Vagina (tissue), 2 donors: ENCODE data around the gene POM121L2. TPM values are rescaled to one million over a fixed set of nuclear protein-coding genes. Genes with fewer than 3 reads are reported as not detected.

ENCODE experiments used
- DNase-seq, 2 donors: peaks; one replicate each; pipeline ENCODE4 v3.0.0-alpha.2; 2017; ENCODE audit errors: extremely low spot score in 2 of 2
- H3K27ac ChIP-seq: fragments of 200-600 bp; sonication (generic); one replicate; pipeline ENCODE4 v1.5.1; 2019
- H3K27me3 ChIP-seq: fragments of 200-600 bp; sonication (generic); one replicate; pipeline ENCODE4 v1.5.1; 2019
- H3K36me3 ChIP-seq, 2 donors: fragments of 200-600 bp; sonication (generic); one replicate each; pipeline ENCODE4 v1.5.1; 2017 to 2019
- H3K4me1 ChIP-seq: fragments of 200-600 bp; sonication (generic); one replicate; pipeline ENCODE4 v1.5.1; 2019
- H3K4me3 ChIP-seq, 2 donors: fragments of 200-600 bp; sonication (generic); 1 replicate in 1 of 2; 2 replicates in 1 of 2; pipeline ENCODE4 v1.5.1; 2016 to 2019
- H3K9me3 ChIP-seq: fragments of 200-600 bp; sonication (generic); one replicate; pipeline ENCODE4 v1.5.1; 2019
- CTCF ChIP-seq, 3 experiments: fragments of 450-650 bp in 2 of 3; fragments of 200-600 bp in 1 of 3; sonication (generic) in 1 of 3; IDR thresholded peaks; one replicate each; pipeline ENCODE4 v1.5.1; 2017 to 2019; ENCODE audit warnings: antibody characterized with exemption in 3 of 3, mild to moderate bottlenecking in 2 of 3, moderate library complexity in 2 of 3
- POLR2A ChIP-seq, 2 donors: fragments of 450-650 bp; IDR thresholded peaks; one replicate each; pipeline ENCODE4 v1.6.1; 2017; ENCODE audit warnings: antibody characterized with exemption in 2 of 2, mild to moderate bottlenecking in 2 of 2, moderate library complexity in 2 of 2
- POLR2AphosphoS5 ChIP-seq, 2 donors: sonication (generic); formaldehyde crosslinking; IDR thresholded peaks; one replicate each; pipeline ENCODE4 v1.9.0; 2017; ENCODE audit warnings: antibody characterized with exemption in 2 of 2, mild to moderate bottlenecking in 2 of 2, low read depth in 1 of 2; ENCODE audit not compliant: insufficient read depth in 1 of 2
- intact Hi-C: fragments of 100-400 bp; cut with DNase I; formaldehyde crosslinking; loops from one replicate; pipeline ENCODE4 v1.15.1; 2023
- total RNA-seq: library from RNA; depleted of rRNA; stranded (reverse); fragments of >200 nt; gene quantifications from one replicate; pipeline ENCODE4 v1.2.3, GENCODE V29; 2016

POM121L2 gene
- total RNA-seq, 1 donor from 2014 or later = not detected

DNA sequence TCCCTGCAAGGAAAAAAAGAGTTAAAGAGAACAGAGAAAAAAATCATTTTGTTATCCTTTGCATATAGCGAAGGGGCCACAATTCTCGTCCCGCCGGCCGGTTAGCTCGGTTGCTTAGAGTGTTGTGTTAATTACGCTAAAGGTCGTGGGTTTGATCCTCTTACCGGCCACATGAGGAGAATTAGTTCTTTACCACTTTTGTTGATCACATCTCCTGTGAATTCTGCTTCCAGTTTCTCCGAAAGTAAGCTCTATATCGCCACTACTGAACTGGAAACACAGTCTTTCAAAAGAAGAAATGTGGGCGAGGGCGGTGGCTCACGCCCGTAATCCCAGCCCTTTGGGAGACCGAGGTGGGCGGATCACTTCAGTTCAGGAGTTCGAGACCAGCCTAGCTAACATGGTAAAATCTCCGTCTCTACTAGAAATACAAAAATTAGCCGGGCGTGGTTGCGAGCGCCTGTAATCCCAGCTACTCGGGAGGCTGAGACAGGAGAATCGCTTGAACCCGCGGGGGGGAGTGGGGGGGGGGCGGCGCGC is 51.2 kb downstream of the POM121L2 start:
- intact Hi-C loops = no loop called here
- Histone ChIP-seq H3K27ac (no peak overlapping the region), H3K27me3 (no peaks in the 10 kb centered on the region), H3K9me3 (no peaks in the 10 kb centered on the region), H3K4me1 (no peaks in the 10 kb centered on the region), H3K36me3 (no peaks in the 10 kb centered on the region), H3K4me3 (no peak overlapping the region)
- DNase-seq = no peak
- TF ChIP-seq POLR2AphosphoS5 (IDR thresholded peaks at IDR 0.05; ENCODE audit: insufficient read depth in 1 of 2, low read depth in 1 of 2) (no peak), CTCF (IDR thresholded peaks at IDR 0.05) (no peak), POLR2A (IDR thresholded peaks at IDR 0.05) (no peak)

DNA sequence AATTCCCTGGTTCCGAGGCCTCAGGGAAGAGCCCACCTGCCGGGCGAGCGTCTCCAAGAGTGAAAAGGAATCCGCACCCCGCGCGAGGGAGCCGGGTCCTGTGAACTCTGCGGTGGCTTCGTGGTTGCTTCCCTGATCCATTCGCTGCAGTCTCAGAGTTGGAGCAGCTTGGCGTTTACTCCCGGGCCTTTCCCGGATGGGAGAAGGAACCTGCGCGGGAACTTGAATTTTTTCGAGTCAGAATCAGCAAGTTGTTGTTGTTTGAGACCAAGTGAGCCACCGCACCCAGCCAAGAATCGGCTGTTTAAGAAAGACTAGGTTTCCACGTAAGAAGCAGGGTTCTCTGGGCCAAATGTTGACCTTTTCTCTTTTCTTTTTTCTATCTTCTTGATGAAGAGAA is 51.7 kb downstream of the POM121L2 start:
- DNase-seq = no peak
- H3K36me3 ChIP-seq = no peaks in the 10 kb centered on the region
- TF ChIP-seq POLR2AphosphoS5 (IDR thresholded peaks at IDR 0.05; ENCODE audit: insufficient read depth in 1 of 2, low read depth in 1 of 2) (no peak), CTCF (IDR thresholded peaks at IDR 0.05) (no peak), POLR2A (IDR thresholded peaks at IDR 0.05) (no peak)
- no peak overlapping the region for H3K27ac ChIP-seq
- no peaks in the 10 kb centered on the region for H3K9me3 ChIP-seq
- H3K27me3 ChIP-seq = no peaks in the 10 kb centered on the region
- no peak overlapping the region for H3K4me3 ChIP-seq
- intact Hi-C loops = no loop called here
- no peaks in the 10 kb centered on the region for H3K4me1 ChIP-seq

Other genes starting within 250 kb of the POM121L2 start
- gene PRSS16, start 64.6 kb downstream of the POM121L2 start, total RNA-seq = 1.2 TPM
- 14.2 TPM for gene ZNF391, start 76.5 kb upstream of the POM121L2 start, total RNA-seq
- 4.4 TPM for gene ZNF184, start 160.8 kb upstream of the POM121L2 start, total RNA-seq